Astrocyte of the cerebellum (primary cell): ENCODE measurements around the gene CEACAM16.
"Not testable (repeated sequence)": the region's sequence is repeated elsewhere in the genome, so short reads cannot be mapped to it uniquely, and the experiment has no call there.

Experiments
- DNase-seq: peaks from one replicate; pipeline ENCODE4 v3.0.0-alpha.2; 2011; ENCODE audit warnings: low read depth
- H3K4me3 ChIP-seq: 2 replicates; pipeline ENCODE4 v1.5.1; 2011; ENCODE audit warnings: mild to moderate bottlenecking, low read depth, low read length, moderate library complexity
- CTCF ChIP-seq: IDR thresholded peaks from 2 replicates; pipeline ENCODE4 v1.5.1; 2012; ENCODE audit warnings: low read length, low read depth, moderate library complexity, mild to moderate bottlenecking; ENCODE audit errors: missing control alignments
- in situ Hi-C: cut with HindIII; loops from 2 replicates; pipeline ENCODE4 v1.10.0; 2017; ENCODE audit warnings: low sequenced_read_pairs

CEACAM16 gene

GRCh38 chr19:44718441-44719261 is 19.7 kb downstream of the CEACAM16 start:
- in situ Hi-C loops: loop anchor here (25.0 kb wide), 1 partner anchor 119 kb away; the partner anchor contains the start of gene NECTIN2
- TF ChIP-seq CTCF: no peak
- no peak overlapping the region for H3K4me3 ChIP-seq
- no peak for DNase-seq

- in situ Hi-C loops: loop anchor here (25.0 kb wide), 1 partner anchor 118 kb away; the partner anchor contains the start of gene NECTIN2
- TF ChIP-seq CTCF: no peak
- DNase-seq: no peak
- no peak overlapping the region for H3K4me3 ChIP-seq
These were observed 20.3 kb downstream of the CEACAM16 start for GRCh38 chr19:44719262-44719701.

- in situ Hi-C loops: loop anchor here (25.0 kb wide), 1 partner anchor 117 kb away; the partner anchor contains the start of gene NECTIN2
- DNase-seq, H3K4me3 ChIP-seq: not testable (repeated sequence)
These were observed 21.4 kb downstream of the CEACAM16 start for GRCh38 chr19:44720396-44720795.

- no peak for TF ChIP-seq CTCF
- no peak overlapping the region for H3K4me3 ChIP-seq
- in situ Hi-C loops: loop anchor here (25.0 kb wide), 1 partner anchor 116 kb away; the partner anchor contains the start of gene NECTIN2
- no peak for DNase-seq
These were observed 22.0 kb downstream of the CEACAM16 start for GRCh38 chr19:44720945-44721344.

- in situ Hi-C loops: loop anchor here (25.0 kb wide), 1 partner anchor 116 kb away; the partner anchor contains the start of gene NECTIN2
- not testable (repeated sequence) for DNase-seq, H3K4me3 ChIP-seq
These were observed 22.4 kb downstream of the CEACAM16 start for GRCh38 chr19:44721369-44721768.

- no peak overlapping the region for H3K4me3 ChIP-seq
- in situ Hi-C loops: loop anchor here (25.0 kb wide), 1 partner anchor 115 kb away; the partner anchor contains the start of gene NECTIN2
- no peak for DNase-seq
- TF ChIP-seq CTCF: no peak
These were observed 23.5 kb downstream of the CEACAM16 start for GRCh38 chr19:44722131-44723121.

GRCh38 chr19:44723299-44723951 is 24.5 kb downstream of the CEACAM16 start:
- no peak for TF ChIP-seq CTCF
- DNase-seq: no peak
- H3K4me3 ChIP-seq: no peak overlapping the region
- in situ Hi-C loops: loop anchor here (25.0 kb wide), 1 partner anchor 114 kb away; the partner anchor contains the start of gene NECTIN2
